NCI-H510A (cell line): ENCODE results near the gene APOOL.

Source experiments
- DNase-seq: peaks from one replicate; lab custom pipeline; 2025; lab: John Stamatoyannopoulos, UW

Gene APOOL

GRCh38 chrX:85084770-85085393 lies 81.2 kb downstream of the APOOL start:
- DNase-seq, result no peak

- DNase-seq, result no peak
Measured at GRCh38 chrX:85089321-85089840, 85.7 kb downstream of the APOOL start.

- no peak for DNase-seq
Measured at GRCh38 chrX:85107407-85107806, 103.7 kb downstream of the APOOL start.

GRCh38 chrX:85108165-85108564 lies 104.5 kb downstream of the APOOL start:
- no peak for DNase-seq

- DNase-seq, result no peak
Measured at GRCh38 chrX:85109235-85109634, 105.6 kb downstream of the APOOL start.

GRCh38 chrX:85111347-85111746 lies 107.7 kb downstream of the APOOL start:
- DNase-seq, result no peak

- DNase-seq, result no peak
Measured at GRCh38 chrX:85112293-85112692, 108.6 kb downstream of the APOOL start.

- no peak for DNase-seq
Measured at GRCh38 chrX:85113746-85114145, 110.1 kb downstream of the APOOL start.

- DNase-seq, result no peak
Measured at GRCh38 chrX:85114171-85114570, 110.5 kb downstream of the APOOL start.

GRCh38 chrX:85114776-85115175 lies 111.1 kb downstream of the APOOL start:
- DNase-seq, result no peak

GRCh38 chrX:85115252-85115651 lies 111.6 kb downstream of the APOOL start:
- no peak for DNase-seq

GRCh38 chrX:85136409-85136808 lies 132.7 kb downstream of the APOOL start:
- no peak for DNase-seq

GRCh38 chrX:85139422-85139821 lies 135.7 kb downstream of the APOOL start:
- DNase-seq, result no peak

- no peak for DNase-seq
Measured at GRCh38 chrX:85140964-85141363, 137.3 kb downstream of the APOOL start.
